HG02981 (cell line): ENCODE results near the gene PRR36.

Experiments used
- ATAC-seq: cut with Tn5 transposase; IDR thresholded peaks from one replicate; pipeline ENCODE4 v1.9.1; 2021; ENCODE audit warnings: mild to moderate bottlenecking, moderate library complexity; ENCODE audit not compliant: unreplicated experiment

PRR36 gene

GRCh38 chr19:7913652-7914051, 39.5 kb upstream of the PRR36 start:
- no peak for ATAC-seq

DNA sequence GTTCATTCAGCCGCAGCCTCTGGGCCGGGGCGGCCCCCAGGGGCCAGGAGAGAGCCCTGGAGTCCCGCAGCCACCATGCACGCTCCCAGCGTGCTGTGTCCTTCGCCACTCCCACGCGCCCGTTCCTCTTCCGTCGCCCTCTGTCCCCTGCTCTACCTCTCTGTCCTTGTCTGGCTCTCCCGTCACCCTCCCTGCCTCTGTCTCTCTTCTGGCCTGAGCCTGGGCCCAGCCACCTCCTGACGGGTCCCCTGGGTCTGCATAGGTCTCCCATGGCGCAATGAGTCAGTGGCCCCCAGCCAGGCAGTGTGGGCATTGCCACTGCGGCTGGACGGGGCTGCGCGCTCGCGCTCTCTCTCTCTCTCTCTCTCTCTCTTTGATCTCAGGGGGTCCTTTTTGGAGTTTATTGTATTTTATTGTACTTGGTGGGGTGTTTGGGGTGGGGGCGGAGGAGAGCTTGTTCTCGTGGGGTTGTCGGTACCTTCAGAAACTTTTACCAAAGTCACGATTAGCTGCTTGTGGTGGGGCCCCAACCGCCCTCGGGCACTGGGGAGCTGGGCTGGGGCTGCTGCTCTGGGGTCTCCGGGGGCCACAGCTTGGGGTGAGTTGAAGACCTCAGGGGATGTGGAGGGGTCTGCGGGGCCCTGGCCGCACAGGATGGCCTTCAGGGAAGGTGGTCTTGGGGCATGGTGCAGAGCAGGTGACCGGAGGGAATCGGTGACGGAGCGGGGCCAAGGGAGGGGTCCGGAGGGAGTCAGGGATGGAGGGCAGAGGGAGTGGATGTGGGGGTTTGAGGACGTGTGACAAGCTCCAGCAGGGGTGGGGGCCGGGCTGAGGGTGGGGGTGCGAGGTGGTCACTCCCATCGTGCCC, 38.7 kb upstream of the PRR36 start:
- ATAC-seq, result no peak

DNA sequence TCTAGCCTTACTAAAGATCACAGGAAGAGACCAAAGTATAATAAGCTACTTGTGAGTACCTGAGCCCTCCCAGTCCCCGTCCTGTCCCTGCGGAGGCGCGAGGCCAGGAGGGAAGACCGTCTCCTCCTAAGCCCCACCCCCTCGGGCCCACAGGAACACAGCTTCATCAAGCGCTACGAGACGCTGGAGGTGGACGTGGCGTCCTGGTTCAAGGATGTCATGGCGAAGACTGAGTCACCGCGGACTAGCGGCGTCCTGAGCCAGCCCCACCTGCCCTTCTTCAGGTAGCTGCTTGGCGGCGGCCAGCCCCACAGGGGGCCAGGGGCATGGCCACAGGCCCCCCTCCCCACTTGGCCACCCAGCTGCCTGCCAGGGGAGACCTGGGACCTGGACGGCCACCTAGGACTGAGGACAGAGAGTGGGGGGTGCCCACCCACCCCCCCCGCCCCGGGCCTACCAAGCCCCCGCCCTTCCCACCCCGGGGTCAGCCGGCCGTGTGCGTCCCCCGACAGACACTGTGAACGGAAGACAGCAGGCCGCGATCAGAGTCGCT, 38.0 kb upstream of the PRR36 start:
- no peak for ATAC-seq

DNA sequence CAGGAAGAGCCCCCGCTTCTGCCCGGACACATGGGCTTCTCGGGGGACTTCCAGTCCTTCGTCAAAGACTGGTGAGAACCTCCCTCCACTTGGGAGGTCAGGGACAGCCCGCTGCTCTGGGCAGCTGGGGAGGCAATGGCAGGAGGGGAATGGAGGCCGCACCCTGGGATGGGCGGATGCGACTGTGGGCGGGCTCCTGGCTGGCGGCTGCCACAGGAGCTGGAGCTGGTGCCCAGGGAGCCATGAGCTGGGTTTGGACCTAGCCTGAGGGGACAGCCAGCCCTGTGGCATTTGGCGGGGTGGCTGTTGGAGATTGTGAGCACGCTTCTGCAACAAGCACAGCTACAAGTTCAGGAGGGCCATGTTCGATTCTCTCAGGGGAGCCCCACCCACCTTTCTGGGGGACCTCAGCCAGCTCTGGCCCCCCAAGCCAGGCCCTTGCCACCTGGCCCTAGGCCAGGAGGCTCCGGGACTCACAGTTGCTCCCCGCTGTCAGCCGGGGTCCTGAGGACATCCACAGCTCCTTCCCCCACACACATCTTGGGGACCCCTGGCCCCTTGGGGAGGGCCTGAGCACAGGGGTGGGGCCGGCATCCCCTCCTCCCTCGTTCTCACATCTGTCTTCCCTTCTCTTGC, 37.4 kb upstream of the PRR36 start:
- no peak for ATAC-seq

DNA sequence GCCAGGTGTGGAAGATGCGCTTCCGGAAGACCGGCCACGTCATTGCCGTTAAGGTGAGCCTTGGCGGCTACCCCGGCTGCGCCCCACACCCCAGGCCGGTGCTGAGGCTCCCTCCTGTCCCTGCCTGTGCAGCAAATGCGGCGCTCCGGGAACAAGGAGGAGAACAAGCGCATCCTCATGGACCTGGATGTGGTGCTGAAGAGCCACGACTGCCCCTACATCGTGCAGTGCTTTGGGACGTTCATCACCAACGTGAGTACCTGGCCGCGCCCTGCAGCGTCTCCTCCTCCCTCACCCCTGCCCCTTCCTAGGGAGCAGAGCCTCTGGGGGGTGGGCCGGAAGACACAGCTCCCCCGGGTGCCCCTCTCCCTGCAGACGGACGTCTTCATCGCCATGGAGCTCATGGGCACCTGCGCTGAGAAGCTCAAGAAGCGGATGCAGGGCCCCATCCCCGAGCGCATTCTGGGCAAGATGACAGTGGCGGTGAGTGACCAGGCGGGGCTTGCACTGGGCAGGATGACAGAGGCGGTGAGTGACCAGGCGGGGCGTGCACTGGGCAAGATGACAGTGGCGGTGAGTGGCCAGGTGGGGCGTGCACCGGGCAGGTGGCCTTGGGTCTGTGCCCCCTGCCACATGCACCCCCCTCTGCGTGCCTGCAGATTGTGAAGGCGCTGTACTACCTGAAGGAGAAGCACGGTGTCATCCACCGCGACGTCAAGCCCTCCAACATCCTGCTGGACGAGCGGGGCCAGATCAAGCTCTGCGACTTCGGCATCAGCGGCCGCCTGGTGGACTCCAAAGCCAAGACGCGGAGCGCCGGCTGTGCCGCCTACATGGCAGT, 36.4 kb upstream of the PRR36 start:
- ATAC-seq, result no peak

- ATAC-seq, result no peak
Observed at GRCh38 chr19:7909471-7910067, 35.4 kb upstream of the PRR36 start.

DNA sequence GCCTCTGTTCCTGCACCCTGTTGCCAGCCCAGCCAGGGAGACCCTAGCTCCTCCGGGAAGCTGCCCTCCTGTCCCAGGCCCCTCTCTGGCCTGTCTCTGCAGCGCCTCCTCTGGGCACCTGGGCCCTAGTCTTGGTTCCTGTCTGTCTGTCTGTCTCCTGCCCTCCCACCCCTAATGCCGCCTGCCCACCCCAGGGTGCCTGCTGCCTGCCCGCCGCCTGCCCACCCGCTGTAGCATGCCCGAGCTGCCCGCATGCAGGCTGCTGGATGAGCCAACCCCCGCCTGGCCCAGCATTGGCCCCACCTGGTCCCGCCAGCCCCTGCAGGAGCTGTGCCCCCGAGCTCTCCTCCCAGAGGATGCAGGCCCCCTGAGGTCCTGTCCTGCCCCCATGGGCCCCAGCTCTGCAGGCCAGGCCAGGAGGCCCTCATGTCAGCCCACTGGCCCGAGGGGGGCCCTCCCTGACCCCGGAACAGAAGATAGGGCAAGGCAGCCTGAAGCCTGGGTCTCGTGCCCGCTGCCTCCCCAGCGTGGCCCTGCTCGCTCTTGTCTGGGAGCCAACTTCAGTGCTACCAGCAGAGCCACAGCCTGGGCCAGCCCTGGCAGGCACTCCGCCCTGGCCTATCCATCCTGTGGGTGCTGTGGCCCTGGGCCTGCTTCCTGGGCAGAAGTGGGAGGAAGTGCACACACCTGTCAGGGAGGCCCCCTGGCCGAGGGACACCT, 34.7 kb upstream of the PRR36 start:
- no peak for ATAC-seq

- no peak for ATAC-seq
Observed at GRCh38 chr19:7908078-7908699, 34.0 kb upstream of the PRR36 start.

DNA sequence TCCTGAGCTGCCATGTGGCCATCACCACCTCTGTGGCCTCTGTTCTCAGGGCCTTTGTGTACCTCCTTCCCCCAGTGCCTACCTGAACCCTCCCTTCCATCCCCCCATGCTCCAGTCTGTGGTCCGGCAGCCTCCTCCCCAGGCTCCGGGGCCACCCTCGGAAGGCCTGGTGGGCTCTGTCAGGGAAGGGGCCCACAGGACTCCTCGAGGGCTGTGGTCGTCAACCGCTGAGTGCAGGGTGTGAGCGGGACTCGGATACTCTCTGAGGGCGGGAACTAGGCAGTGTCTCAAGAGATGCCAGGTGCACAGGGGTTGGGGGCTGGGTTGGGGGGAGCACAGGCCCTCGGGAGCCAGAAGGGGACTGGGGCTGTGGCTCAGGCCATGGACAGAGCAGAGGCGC, 33.4 kb upstream of the PRR36 start:
- ATAC-seq, result no peak

- ATAC-seq, result no peak
Observed at GRCh38 chr19:7907122-7907521, 32.9 kb upstream of the PRR36 start.

DNA sequence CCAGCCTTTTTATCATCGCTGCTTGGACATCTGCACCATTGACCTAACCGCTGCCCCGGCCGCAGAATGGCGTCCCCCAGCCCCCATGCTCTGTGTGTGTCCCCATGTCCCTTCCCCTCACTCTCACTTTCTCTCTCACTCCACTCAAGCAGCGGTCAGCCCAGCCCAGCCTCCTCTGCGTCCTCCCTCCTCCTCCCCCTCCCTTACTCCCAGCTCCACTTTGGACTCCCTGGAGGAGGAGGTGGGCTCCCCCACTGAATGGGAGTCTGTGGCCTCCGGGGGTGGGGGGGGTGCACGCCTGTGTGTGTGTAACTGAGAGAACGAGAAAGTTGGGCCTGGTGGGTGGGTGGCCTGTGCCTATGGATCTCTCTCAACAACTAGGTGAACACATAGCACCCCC, 31.7 kb upstream of the PRR36 start:
- ATAC-seq, result no peak

DNA sequence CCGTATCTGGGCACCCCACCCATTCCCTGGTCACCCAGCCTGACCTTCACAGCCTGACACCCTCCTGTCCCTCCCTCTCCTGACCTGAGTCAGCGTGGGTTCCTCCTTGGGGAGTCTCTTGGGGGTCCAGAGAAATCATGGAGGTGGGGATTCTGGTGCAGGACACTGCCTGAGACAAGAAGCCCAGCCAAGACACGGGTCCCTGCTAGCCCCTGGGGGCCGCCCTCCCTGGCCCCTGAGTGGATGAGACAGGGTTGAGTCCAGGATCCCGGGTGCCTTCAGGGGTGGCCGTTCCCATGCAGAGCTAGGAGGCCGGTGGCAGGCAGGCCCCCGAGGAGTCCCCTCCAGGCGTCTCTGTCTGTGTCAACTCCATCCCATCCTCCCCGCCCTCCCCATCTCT, 31.1 kb upstream of the PRR36 start:
- no peak for ATAC-seq

DNA sequence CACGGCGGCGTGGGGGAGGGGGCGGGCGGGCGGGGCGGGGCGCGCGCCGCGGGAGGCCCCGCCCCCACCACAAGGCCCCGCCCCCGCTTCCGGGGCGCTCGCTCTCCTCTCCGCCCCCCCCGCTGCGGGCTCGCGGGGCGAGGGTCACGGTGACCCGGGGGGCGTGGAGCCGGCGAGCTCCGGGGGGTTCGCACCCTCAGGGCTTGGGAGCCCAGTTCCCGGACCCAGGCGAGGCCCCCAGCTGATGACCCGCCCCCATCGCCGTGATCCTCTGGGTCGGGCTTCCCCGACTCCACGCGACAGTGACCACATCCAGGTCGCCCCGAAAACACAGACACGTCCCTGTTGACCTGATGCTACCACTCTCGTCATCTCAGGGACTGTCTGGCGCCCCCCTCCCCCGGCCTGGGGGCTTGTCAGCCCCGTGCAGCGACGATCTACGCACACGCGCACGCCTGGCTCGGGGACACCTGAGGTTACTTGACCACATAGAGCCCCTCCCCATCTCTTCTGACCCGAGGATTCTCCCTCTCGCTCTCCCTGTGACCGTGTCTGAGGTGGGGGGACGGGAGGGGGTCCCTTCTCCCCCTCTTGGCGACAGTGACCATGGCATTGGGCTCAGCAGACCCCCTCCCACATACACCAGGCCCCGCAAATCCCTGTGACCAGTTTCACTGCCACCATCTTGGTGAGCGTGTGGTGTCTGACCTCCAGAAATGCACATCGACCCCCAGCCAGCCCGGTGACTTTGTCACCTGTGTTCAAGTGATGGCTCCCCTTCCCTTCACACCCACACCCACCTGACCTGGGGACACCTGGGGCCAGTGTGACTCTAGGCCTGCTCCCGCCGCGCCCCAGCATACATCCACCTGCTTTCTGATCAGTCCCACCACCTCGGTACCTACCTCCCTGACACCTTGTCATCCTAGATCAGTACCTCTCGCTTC, 30.2 kb upstream of the PRR36 start:
- ATAC-seq, result peak; percentile 21

GRCh38 chr19:7903244-7904073, 29.3 kb upstream of the PRR36 start, which contains the start of gene MAP2K7:
Gene MAP2K7 (plus strand): TSS chr19:7903877. CDS start chr19:7903945, 68 bp downstream.
- ATAC-seq, result peak; percentile 82

GRCh38 chr19:7902796-7903243, 28.6 kb upstream of the PRR36 start:
- no peak for ATAC-seq

DNA sequence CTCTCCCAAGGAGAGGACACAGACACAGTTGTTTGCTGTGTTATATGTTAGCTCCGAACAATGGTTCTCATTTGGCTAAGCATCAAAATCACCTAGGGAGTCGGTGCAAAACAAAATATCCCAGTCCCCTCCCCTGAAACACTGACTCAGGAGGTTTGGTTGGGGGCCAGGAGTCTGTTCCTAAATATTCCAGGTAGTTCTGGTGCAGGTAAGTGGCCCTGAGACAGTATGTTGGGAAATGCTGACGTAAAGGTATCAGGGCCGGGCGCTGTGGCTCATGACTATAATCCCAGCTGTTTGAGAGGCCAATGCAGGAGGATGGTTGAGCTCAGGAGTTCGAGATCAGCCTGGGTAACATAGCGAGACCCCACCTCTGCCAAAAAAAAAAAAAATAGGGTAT, 27.1 kb upstream of the PRR36 start:
- no peak for ATAC-seq

GRCh38 chr19:7900931-7901330, 26.7 kb upstream of the PRR36 start:
- no peak for ATAC-seq
